IPS-NIHi11 (cell line): ENCODE data around the gene LCE1E.

Experiments used
- DNase-seq: peaks from one replicate; pipeline ENCODE4 v3.0.0; 2012; ENCODE audit warnings: mixed read lengths, low spot score

The LCE1E gene

DNA sequence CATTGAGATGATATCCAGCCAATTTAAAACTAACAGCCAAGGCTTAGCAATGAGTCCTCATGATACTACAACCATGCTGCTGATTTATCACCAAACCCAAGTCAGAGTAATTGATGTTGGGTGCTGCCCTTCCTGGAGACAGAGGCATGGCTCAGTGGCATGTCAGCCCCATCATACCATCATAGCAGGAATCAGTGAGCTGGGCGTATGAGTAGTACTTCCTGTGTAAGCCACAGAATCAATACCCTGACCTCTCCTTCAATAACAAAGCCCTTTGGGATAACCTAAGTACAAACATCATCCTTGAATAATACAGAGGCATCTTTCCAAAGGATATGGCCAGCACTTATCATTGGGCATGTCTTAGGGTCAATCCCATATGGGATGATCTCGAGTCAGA lies 3.0 kb upstream of the LCE1E start:
- DNase-seq = no peak

DNA sequence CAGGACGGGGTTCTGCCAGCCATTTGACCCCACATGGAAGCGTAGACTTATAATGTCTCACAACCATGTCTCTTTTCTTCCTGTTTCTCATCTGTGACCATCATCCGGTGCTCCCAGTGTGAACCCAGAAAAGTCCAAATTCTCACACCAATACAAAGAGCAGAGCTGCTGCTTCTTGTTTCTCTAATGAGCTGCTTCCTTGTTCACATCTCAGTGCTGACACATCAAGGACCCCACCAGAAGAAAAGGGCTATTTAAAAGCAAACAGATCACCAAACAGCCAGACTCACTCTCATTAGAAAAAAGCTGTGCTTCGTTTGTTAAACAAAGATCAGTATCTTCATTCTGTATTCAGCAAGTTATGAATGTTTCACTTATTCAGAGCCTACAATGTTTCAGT lies 9.6 kb downstream of the LCE1E start:
- DNase-seq = no peak

DNA sequence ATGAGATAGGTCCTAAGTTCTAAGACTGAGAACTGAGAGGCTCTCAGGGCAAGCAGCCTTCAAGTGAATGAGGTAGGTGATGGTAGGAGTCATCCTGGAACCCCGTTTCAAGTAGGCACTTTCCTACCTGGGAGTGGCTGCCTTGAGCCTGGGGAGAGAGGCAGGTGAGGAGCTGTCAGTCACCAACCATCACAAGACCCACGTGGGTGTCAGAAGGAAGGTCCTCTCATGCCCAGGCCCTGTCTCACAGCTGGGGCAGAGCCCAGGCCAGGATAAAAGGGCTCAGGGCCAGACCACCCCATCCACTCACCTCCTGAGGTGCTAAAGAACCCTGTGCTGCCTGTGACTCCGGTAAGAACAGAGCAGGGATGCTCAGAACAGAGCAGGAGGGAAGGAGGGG lies 10.4 kb downstream of the LCE1E start, which contains the start of gene LCE1D:
Gene LCE1D, plus strand, starts transcription at position 301 of the 400 bp plus-strand sequence. CDS start 1,074 bp downstream, outside the sequence.
- DNase-seq = no peak

DNA sequence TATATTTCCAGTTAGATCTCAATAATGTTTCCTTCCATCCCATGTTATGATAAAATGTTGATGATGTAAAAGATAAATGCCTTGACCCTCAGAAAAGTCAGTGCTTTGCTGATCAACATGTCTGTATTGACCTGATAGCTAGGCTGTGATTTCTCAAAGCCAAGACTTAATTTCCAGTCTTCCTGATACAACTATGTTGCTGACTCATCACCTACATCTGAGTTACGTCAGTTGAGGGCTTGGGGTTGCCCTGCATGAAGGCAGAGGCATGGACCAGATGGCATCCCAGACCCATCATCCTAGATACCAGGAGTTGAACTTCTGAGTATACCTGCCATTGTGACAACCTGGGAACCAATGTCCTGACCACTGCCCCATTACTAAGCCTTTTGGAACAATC lies 15.3 kb downstream of the LCE1E start:
- no peak for DNase-seq

DNA sequence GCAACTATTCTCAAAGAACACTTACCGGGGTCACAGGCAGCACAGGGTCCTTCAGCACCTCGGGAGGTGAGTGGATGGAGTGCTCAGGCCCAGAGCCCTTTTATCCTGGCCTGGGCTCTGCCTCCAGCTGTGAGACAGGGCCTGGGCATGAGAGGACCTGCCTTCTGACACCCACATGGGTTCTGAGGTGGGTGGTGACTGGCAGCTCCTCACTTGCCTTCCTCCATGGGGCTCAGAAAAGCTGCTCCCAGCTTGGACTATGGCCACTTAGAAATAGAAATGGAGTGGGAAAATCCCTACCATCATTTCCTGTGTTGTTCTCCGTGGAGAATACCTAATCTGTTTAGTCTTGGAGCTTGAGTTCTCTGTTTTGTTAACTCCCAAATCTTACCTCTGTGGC lies 20.5 kb downstream of the LCE1E start, which contains the start of gene LCE1C:
Gene LCE1C, minus strand, starts transcription at position 76 of the 400 bp plus-strand sequence. CDS start 1,173 bp downstream, outside the sequence.
- DNase-seq = no peak

DNA sequence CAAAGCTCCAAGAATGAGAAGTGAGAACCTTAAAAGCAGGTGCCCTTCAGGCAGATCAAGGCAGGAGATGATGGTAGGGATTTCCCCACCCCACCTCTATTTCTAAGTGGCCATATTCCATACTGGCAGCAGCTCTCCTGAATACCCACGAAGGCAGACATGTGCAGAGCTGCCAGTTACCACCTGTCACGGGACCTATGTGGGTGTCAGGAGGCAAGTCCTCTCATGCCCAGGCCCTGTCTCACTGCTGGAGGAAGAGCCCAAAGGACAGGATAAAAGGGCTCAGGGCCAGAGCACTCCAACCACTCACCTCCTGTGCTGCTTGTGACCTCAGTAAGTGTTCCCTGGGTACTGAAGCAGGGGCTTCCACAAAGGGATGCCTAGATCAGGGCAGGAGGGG lies 25.0 kb downstream of the LCE1E start:
- DNase-seq = no peak

DNA sequence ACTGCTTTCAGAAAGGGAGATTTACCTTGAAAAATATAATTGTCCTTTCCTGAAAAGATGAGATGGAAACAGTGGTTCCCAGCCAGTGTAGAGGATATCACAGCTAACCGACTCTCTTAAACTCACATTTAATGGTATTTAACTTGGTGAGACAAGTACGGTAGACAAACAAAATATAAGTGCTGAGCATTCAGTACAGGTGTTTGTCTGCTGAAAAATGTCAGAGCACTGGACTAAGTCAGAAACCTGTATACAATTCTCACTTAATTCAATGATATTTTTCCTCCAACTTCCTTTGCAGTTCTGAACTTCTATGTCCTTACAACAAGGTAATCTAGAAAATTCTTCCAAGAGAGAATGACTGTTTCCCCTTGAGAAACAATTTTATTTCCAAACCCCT lies 25.6 kb downstream of the LCE1E start, which contains the start of gene LCE1B:
Gene LCE1B, plus strand, starts transcription at position 301 of the 400 bp plus-strand sequence. CDS start 476 bp downstream, outside the sequence.
- DNase-seq = no peak

DNA sequence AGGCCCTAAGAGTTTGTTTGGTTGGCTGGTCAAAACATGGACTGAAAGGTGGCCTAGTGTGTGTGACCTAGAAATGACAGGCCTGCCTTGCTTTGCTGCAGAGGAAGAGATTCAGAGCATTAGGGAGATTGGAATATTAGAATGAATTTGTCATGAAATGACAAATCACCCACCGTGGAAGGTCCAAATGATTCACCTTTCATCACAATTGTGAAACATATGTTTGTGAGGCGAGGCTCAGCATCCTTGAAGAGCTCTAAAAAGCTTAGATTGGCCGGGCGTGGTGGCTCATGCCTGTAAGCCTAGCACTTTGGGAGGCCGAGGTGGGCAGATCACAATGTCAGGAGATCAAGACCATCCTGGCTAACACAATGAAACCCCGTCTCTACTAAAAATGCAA lies 31.3 kb downstream of the LCE1E start:
- DNase-seq = no peak

DNA sequence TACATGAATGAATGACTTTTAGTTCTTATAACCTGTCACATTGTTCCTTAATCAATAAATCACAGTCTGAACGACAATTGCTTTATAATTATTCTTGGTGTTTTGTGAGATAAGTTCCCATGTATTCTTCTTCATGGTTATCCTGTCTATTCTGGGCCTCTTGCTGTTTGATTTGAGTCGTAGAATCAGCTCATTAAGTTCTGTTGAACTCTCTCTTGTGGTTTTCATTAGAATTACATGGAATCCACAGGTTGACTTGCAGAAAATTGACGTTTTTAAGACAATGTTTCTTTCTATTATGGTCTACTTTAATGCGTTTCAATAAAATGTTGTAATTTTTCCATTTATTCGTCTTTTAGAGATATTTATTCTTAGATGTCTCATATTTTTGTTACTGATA lies 37.2 kb downstream of the LCE1E start:
- no peak for DNase-seq

DNA sequence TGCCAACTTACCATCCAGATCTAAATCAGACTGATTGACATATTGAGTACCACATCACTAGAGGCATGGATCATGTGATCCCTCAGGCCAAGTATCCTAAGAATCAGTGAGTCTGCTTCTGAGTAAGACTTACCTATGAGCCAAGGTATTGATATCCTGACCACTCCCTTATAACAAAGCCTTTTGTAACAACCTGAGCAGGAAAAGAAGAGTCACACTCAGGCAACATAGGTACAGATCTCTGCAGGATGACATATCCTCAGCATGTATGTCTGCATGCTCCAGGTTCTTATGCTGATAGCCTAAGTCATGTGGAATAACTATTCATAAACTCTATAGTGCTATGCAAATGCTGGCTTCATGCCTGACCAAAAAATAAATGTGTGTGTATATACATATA lies 38.9 kb downstream of the LCE1E start:
- DNase-seq = no peak

DNA sequence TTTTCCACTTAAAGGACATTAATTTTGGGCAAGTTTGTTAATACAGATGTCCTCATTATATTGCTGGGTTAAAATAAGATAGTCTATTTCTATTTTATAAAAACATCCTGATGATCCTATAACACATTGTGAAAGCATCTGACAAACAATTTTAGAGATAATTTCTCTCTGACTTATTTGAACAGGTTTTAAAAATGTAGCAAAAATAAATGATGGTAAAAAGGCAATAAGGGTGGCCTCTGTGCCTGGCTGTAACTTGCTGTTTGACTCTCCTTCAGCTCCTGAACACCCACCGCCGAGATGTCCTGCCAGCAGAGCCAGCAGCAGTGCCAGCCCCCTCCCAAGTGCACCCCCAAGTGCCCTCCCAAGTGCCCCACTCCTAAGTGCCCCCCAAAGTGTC lies 41.1 kb downstream of the LCE1E start, which contains the start of gene LCE1A:
Gene LCE1A, plus strand, starts transcription at position 301 of the 400 bp plus-strand sequence. Its CDS starts 0 bp downstream, at position 301.
- DNase-seq = no peak

DNA sequence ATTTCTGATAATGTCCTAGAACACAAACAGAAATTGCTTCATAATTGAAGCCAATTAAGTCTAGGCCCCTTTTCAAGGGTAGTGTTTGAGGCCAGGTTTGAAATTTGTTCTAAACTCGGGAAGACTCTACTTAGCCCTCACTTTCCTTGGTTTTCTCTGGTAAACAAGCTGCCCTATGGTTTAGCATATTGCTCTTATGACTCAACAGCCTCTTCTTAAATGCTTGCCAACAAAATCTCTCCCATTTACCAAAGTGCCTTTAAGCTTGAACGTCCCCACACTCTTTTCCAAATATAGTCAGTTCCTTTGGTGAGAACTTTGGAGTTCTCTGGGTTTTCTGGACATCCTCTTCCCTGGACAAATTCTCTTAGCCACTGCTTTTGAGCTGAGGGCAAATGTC lies 50.8 kb downstream of the LCE1E start:
- no peak for DNase-seq
